ENCODE measurements around the gene CRCP. TPM values are rescaled to one million over a fixed set of nuclear protein-coding genes. Genes with fewer than 3 reads are reported as not detected.
"Not testable (repeated sequence)": the region's sequence is repeated elsewhere in the genome, so short reads cannot be mapped to it uniquely, and the experiment has no call there.

Gene CRCP
- total RNA-seq, 1 donor from 2014 or later: 23.3 TPM

GRCh38 chr7:66167773-66168387 is 53.2 kb downstream of the CRCP start:
- no peaks in the 10 kb centered on the region for H3K9me3 Mint-ChIP-seq (ENCODE audit: low read depth)
- H3K36me3 Mint-ChIP-seq (ENCODE audit: low read depth): no peaks in the 10 kb centered on the region
- H3K27me3 Mint-ChIP-seq (ENCODE audit: low read depth): no peaks in the 10 kb centered on the region
- TF ChIP-seq, protein P1, sequence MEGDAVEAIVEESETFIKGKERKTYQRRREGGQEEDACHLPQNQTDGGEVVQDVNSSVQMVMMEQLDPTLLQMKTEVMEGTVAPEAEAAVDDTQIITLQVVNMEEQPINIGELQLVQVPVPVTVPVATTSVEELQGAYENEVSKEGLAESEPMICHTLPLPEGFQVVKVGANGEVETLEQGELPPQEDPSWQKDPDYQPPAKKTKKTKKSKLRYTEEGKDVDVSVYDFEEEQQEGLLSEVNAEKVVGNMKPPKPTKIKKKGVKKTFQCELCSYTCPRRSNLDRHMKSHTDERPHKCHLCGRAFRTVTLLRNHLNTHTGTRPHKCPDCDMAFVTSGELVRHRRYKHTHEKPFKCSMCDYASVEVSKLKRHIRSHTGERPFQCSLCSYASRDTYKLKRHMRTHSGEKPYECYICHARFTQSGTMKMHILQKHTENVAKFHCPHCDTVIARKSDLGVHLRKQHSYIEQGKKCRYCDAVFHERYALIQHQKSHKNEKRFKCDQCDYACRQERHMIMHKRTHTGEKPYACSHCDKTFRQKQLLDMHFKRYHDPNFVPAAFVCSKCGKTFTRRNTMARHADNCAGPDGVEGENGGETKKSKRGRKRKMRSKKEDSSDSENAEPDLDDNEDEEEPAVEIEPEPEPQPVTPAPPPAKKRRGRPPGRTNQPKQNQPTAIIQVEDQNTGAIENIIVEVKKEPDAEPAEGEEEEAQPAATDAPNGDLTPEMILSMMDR (IDR thresholded peaks at IDR 0.05): no peak
- H3K27ac Mint-ChIP-seq (ENCODE audit: unreplicated experiment): no peak overlapping the region
- peaks cover 4% of the 10 kb centered on the region for H3K4me1 Mint-ChIP-seq (ENCODE audit: low read depth)
- no peak overlapping the region for H3K4me3 Mint-ChIP-seq (ENCODE audit: unreplicated experiment)
- no peak for DNase-seq (ENCODE audit: low spot score)

DNA sequence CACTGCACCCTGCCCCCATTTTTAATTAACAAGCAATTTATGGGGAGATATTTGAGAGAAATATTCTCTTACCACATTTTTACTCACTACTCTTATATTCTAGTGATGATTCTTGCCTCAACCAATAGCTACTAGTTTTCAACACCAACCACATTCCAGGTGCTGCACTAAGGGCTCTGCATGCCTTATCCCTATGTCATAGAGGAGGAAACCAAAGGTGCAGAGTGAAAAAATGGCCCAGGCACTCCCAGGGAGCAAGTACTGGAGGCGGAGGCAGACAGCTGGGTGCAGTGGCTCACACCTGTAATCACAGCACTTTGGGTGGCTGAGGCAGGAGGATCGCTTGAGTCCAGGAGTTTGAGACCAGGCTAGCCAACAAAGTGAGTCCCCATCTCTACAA is 55.0 kb downstream of the CRCP start:
- no peak overlapping the region for H3K4me3 Mint-ChIP-seq (ENCODE audit: unreplicated experiment)
- TF ChIP-seq, protein P1 (IDR thresholded peaks at IDR 0.05): no peak
- no peaks in the 10 kb centered on the region for H3K36me3 Mint-ChIP-seq (ENCODE audit: low read depth)
- no peak overlapping the region for H3K27ac Mint-ChIP-seq (ENCODE audit: unreplicated experiment)
- DNase-seq (ENCODE audit: low spot score): no peak
- H3K4me1 Mint-ChIP-seq (ENCODE audit: low read depth): peaks cover 4% of the 10 kb centered on the region
- H3K9me3 Mint-ChIP-seq (ENCODE audit: low read depth): no peaks in the 10 kb centered on the region
- H3K27me3 Mint-ChIP-seq (ENCODE audit: low read depth): no peaks in the 10 kb centered on the region

DNA sequence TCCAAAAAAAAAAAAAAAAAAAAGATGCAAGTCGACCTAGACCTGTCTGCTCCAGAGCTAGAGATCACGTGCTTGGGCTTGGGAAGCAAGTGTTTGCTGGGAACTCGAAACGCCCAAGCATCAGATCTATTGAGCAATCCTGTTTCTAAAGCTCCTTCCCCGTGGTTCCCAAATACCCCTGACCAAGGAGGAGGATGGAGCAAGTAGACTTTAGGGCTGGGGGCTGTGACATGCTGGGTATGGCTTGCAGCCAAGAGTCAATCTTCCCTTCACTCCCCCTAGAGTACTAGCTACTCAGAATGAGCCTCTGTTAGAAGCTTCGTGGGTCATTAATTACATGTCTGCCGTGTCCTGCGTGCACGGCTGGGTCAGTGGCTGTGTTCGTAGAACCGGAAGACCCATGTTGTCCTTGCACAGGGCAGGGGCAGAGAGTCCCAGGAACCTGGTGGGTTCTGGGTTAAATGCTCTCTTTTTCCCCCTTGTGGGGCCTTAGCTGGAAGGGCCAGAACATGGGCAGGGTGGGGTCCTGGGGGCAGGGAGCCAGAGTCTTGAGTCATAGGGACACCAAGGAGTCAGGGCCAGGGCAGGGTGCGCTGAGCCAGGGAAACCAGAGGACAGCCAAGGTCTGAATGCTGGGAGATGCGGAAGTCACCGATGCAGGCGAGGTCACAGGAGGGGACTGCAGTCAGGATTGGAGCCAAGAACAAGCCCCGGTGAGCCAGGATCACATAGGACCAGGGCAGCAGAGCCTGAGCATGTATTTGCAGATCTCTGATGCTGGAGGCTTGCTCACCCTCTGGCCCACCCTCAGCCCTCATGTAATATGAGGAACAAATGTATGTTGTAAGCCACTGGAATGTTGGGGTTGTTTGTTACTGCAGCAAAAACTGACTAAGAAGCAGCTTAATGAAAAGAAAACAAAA is 55.9 kb downstream of the CRCP start:
- no peaks in the 10 kb centered on the region for H3K27me3 Mint-ChIP-seq (ENCODE audit: low read depth)
- peaks cover 4% of the 10 kb centered on the region for H3K4me1 Mint-ChIP-seq (ENCODE audit: low read depth)
- H3K27ac Mint-ChIP-seq (ENCODE audit: unreplicated experiment): no peak overlapping the region
- H3K4me3 Mint-ChIP-seq (ENCODE audit: unreplicated experiment): no peak overlapping the region
- H3K36me3 Mint-ChIP-seq (ENCODE audit: low read depth): no peaks in the 10 kb centered on the region
- TF ChIP-seq, protein P1 (IDR thresholded peaks at IDR 0.05): no peak
- DNase-seq (ENCODE audit: low spot score): no peak
- H3K9me3 Mint-ChIP-seq (ENCODE audit: low read depth): no peaks in the 10 kb centered on the region

GRCh38 chr7:66172536-66173401 is 58.1 kb downstream of the CRCP start:
- not testable (repeated sequence) for H3K4me3 Mint-ChIP-seq (ENCODE audit: unreplicated experiment); H3K4me1 Mint-ChIP-seq (ENCODE audit: low read depth); H3K9me3 Mint-ChIP-seq (ENCODE audit: low read depth); H3K27ac Mint-ChIP-seq (ENCODE audit: unreplicated experiment); DNase-seq (ENCODE audit: low spot score); H3K36me3 Mint-ChIP-seq (ENCODE audit: low read depth); H3K27me3 Mint-ChIP-seq (ENCODE audit: low read depth)

DNA sequence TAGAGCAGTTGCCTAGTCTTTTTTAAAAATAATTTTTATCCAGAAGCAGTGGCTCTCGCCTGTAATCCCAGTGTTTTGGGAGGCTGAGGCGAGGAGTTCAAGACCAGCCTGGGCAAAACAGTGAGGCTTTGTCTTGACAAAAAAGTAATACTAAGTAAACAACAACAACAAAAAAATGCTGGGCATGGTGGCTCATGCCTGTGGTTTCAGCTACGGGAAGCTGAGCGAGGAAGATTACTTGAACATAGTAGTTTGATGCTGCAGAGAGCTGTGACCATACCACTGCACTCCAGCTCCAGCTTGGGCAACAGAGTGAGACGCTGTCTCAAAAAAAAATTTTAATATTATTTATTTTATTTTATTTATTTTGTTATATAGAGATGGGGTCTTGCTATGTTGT is 59.2 kb downstream of the CRCP start:
- no peak overlapping the region for H3K27ac Mint-ChIP-seq (ENCODE audit: unreplicated experiment)
- H3K4me3 Mint-ChIP-seq (ENCODE audit: unreplicated experiment): no peak overlapping the region
- H3K9me3 Mint-ChIP-seq (ENCODE audit: low read depth): peaks cover 3% of the 10 kb centered on the region
- TF ChIP-seq, protein P1 (IDR thresholded peaks at IDR 0.05): no peak
- no peaks in the 10 kb centered on the region for H3K36me3 Mint-ChIP-seq (ENCODE audit: low read depth)
- no peaks in the 10 kb centered on the region for H3K4me1 Mint-ChIP-seq (ENCODE audit: low read depth)
- H3K27me3 Mint-ChIP-seq (ENCODE audit: low read depth): no peaks in the 10 kb centered on the region
- DNase-seq (ENCODE audit: low spot score): no peak

DNA sequence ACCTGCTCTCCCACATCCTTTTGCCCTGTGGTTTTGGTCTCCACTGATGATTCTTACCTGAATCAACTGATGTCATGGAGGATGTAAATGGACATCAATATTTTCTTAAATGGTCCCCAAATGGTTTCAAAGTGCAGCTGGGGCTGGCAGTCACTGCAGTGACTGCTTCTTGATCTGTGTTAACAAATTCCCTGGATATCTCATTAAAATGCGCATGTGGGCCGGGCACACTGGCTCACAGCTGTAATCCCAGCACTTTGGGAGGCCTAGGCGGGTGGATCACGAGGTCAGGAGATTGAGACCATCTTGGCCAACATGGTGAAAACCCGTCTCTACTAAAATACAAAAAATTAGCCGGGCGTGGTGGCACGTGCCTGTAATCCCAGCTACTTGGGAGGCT is 60.4 kb downstream of the CRCP start:
- not testable (repeated sequence) for DNase-seq (ENCODE audit: low spot score); H3K9me3 Mint-ChIP-seq (ENCODE audit: low read depth); H3K27me3 Mint-ChIP-seq (ENCODE audit: low read depth); H3K27ac Mint-ChIP-seq (ENCODE audit: unreplicated experiment); H3K4me3 Mint-ChIP-seq (ENCODE audit: unreplicated experiment); H3K36me3 Mint-ChIP-seq (ENCODE audit: low read depth); H3K4me1 Mint-ChIP-seq (ENCODE audit: low read depth)

Data from chondrocyte (in vitro differentiated cells).